ENCODE measurements around the gene LSS. TPM values are rescaled to one million over a fixed set of nuclear protein-coding genes. Genes with fewer than 3 reads are reported as not detected.

LSS gene
- total RNA-seq, 2 donors from 2014 or later = 56.7 to 85.2 TPM

DNA sequence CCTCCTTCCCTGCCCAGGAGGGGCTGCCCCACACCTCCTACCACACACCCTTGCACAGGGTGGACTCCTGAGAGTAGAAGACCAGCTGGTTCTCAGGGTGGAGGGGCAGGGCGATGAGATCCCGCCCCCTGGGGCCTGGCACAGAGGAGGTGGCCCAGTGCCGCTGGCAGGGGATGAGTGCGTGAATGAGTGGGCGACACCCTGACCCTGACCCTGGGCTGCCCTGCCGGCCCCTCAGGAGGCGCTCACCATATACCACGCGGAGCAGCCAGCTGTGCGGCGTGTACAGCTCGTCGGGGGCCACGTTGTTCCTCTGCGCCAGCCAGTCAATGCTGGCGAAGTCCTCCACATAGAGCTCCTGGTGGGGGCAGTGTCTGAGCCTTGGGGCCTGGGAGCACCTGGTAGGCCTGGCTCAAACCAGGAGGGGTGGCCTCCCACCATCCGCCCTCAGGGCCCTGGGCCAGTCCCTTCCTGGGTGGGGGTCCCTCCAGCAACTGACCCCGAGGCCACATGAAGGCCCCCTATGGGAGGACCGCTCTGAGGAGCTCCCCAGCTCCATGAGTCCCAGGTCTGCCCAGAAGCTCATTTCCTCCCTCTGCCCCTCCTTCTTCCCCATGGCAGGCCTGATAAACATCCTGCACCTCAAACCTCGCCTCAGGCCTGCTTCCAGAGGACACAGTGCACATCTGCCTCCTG is 13.0 kb downstream of the LSS start:
- no peaks in the 10 kb centered on the region for H3K27me3 Mint-ChIP-seq (ENCODE audit: insufficient read depth)
- peaks cover 14% of the 10 kb centered on the region for H3K36me3 ChIP-seq (ENCODE audit: control insufficient read depth, insufficient read depth, low read length)
- peak; percentile 24 for DNase-seq

GRCh38 chr21:46214478-46215340 is 13.9 kb downstream of the LSS start:
- H3K4me3 ChIP-seq (ENCODE audit: low read length) = no peak overlapping the region
- Mint-ChIP-seq H3K36me3 (ENCODE audit: low read depth) (peaks cover 21% of the 10 kb centered on the region), H3K9me3 (no peaks in the 10 kb centered on the region), H3K27ac (no peak overlapping the region), H3K27me3 (ENCODE audit: insufficient read depth) (no peaks in the 10 kb centered on the region), H3K4me1 (no peaks in the 10 kb centered on the region), H3K4me3 (no peak overlapping the region)
- no peak overlapping the region for H3K27ac ChIP-seq (ENCODE audit: low read depth, low read length)
- H3K36me3 ChIP-seq (ENCODE audit: control insufficient read depth, insufficient read depth, low read length) = peaks cover 11% of the 10 kb centered on the region
- TF ChIP-seq, protein P1, sequence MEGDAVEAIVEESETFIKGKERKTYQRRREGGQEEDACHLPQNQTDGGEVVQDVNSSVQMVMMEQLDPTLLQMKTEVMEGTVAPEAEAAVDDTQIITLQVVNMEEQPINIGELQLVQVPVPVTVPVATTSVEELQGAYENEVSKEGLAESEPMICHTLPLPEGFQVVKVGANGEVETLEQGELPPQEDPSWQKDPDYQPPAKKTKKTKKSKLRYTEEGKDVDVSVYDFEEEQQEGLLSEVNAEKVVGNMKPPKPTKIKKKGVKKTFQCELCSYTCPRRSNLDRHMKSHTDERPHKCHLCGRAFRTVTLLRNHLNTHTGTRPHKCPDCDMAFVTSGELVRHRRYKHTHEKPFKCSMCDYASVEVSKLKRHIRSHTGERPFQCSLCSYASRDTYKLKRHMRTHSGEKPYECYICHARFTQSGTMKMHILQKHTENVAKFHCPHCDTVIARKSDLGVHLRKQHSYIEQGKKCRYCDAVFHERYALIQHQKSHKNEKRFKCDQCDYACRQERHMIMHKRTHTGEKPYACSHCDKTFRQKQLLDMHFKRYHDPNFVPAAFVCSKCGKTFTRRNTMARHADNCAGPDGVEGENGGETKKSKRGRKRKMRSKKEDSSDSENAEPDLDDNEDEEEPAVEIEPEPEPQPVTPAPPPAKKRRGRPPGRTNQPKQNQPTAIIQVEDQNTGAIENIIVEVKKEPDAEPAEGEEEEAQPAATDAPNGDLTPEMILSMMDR (conservative IDR thresholded peaks at IDR 0.05) = no peak
- no peak overlapping the region for H3K9ac ChIP-seq (ENCODE audit: extremely low read depth, low read length, poor library complexity, severe bottlenecking)
- no peaks in the 10 kb centered on the region for H3K9me3 ChIP-seq (ENCODE audit: control insufficient read depth, low read length)
- no peaks in the 10 kb centered on the region for H3K4me1 ChIP-seq (ENCODE audit: control insufficient read depth, insufficient read depth, low read length)
- DNase-seq = peak; percentile 31
- no peaks in the 10 kb centered on the region for H3K27me3 ChIP-seq (ENCODE audit: control insufficient read depth, insufficient read depth, low read length, poor library complexity, severe bottlenecking)
- 91 to 96% methylated on average over 14 to 27 of the region's 27 CpGs for WGBS, 2 experiments (ENCODE audit: insufficient coverage in 1 of 2, insufficient read length in 1 of 2)

More for the DNA sequence above, 13.0 kb downstream of the LSS start:
- H3K4me1 ChIP-seq (ENCODE audit: control insufficient read depth, insufficient read depth, low read length) = no peaks in the 10 kb centered on the region
- no peaks in the 10 kb centered on the region for H3K4me1 Mint-ChIP-seq
- H3K36me3 Mint-ChIP-seq (ENCODE audit: low read depth) = peaks cover 27% of the 10 kb centered on the region
- TF ChIP-seq, protein P1 (conservative IDR thresholded peaks at IDR 0.05) = no peak
- no peak overlapping the region for H3K4me3 ChIP-seq (ENCODE audit: low read length)
- H3K9me3 Mint-ChIP-seq = no peaks in the 10 kb centered on the region
- H3K9ac ChIP-seq (ENCODE audit: extremely low read depth, low read length, poor library complexity, severe bottlenecking) = no peak overlapping the region
- H3K9me3 ChIP-seq (ENCODE audit: control insufficient read depth, low read length) = no peaks in the 10 kb centered on the region
- H3K27ac ChIP-seq (ENCODE audit: low read depth, low read length) = no peak overlapping the region
- H3K27me3 ChIP-seq (ENCODE audit: control insufficient read depth, insufficient read depth, low read length, poor library complexity, severe bottlenecking) = no peaks in the 10 kb centered on the region
- H3K27ac Mint-ChIP-seq = no peak overlapping the region
- WGBS, 2 experiments (ENCODE audit: insufficient coverage in 1 of 2, insufficient read length in 1 of 2) = 91 to 94% methylated on average over 15 to 20 of the region's 20 CpGs
- no peak overlapping the region for H3K4me3 Mint-ChIP-seq

GRCh38 chr21:46213620-46214286 is 14.8 kb downstream of the LSS start:
- Histone ChIP-seq H3K27me3 (ENCODE audit: control insufficient read depth, insufficient read depth, low read length, poor library complexity, severe bottlenecking) (no peaks in the 10 kb centered on the region), H3K9me3 (ENCODE audit: control insufficient read depth, low read length) (no peaks in the 10 kb centered on the region), H3K36me3 (ENCODE audit: control insufficient read depth, insufficient read depth, low read length) (peaks cover 9% of the 10 kb centered on the region), H3K4me3 (ENCODE audit: low read length) (no peak overlapping the region), H3K9ac (ENCODE audit: extremely low read depth, low read length, poor library complexity, severe bottlenecking) (no peak overlapping the region), H3K4me1 (ENCODE audit: control insufficient read depth, insufficient read depth, low read length) (no peaks in the 10 kb centered on the region), H3K27ac (ENCODE audit: low read depth, low read length) (no peak overlapping the region)
- Mint-ChIP-seq H3K27me3 (ENCODE audit: insufficient read depth) (no peaks in the 10 kb centered on the region), H3K4me1 (no peaks in the 10 kb centered on the region), H3K27ac (peak overlapping the region; percentile 55), H3K4me3 (no peak overlapping the region), H3K36me3 (ENCODE audit: low read depth) (peaks cover 22% of the 10 kb centered on the region), H3K9me3 (no peaks in the 10 kb centered on the region)
- WGBS, 2 experiments (ENCODE audit: insufficient coverage in 1 of 2, insufficient read length in 1 of 2) = 92 to 96% methylated on average over 12 to 15 of the region's 15 CpGs
- TF ChIP-seq, protein P1 (conservative IDR thresholded peaks at IDR 0.05) = no peak
- peak; percentile 29 for DNase-seq

Data from endodermal cell (in vitro differentiated cells).